ENCODE results near the gene PARP9. TPM values are rescaled to one million over a fixed set of nuclear protein-coding genes. Genes with fewer than 3 reads are reported as not detected.

The PARP9 gene
- total RNA-seq, 1 donor from 2014 or later: 90.4 TPM

DNA sequence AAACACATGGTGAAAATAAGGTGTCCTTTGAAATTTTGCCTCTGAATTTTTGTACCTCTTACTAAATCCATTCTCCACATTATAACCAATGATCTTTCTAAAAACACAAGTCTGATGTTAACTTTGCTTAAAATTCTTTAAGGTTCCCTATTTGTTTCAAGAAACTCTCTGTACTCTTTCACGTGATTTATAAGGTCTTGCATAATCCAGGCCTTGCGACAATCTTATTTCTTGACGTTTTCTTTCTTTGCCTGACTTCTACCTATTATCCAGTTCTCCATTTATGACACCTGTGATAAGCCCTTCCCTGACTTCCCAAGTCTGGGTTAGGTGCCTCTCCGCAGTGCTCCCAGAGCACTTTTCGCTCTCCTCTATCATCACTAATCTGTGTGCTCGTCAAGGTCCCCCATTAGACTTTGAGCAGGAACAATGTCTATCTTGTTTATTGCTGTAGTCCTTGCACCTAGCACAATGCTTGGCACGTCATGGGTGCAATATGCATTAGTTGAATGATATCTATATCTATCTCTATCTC is 25.1 kb downstream of the PARP9 start:
- intact Hi-C loops (cut with DNase I): no loop called here
- no peak for ATAC-seq
- H3K27me3 ChIP-seq (ENCODE audit: low read depth): no peaks in the 10 kb centered on the region
- DNase-seq: no peak
- no peak overlapping the region for H3K4me3 ChIP-seq
- H3K9me3 ChIP-seq: no peaks in the 10 kb centered on the region
- H3K36me3 ChIP-seq: peaks cover 95% of the 10 kb centered on the region
- peaks cover 5% of the 10 kb centered on the region for H3K4me1 ChIP-seq
- TF ChIP-seq, protein P1, sequence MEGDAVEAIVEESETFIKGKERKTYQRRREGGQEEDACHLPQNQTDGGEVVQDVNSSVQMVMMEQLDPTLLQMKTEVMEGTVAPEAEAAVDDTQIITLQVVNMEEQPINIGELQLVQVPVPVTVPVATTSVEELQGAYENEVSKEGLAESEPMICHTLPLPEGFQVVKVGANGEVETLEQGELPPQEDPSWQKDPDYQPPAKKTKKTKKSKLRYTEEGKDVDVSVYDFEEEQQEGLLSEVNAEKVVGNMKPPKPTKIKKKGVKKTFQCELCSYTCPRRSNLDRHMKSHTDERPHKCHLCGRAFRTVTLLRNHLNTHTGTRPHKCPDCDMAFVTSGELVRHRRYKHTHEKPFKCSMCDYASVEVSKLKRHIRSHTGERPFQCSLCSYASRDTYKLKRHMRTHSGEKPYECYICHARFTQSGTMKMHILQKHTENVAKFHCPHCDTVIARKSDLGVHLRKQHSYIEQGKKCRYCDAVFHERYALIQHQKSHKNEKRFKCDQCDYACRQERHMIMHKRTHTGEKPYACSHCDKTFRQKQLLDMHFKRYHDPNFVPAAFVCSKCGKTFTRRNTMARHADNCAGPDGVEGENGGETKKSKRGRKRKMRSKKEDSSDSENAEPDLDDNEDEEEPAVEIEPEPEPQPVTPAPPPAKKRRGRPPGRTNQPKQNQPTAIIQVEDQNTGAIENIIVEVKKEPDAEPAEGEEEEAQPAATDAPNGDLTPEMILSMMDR (IDR thresholded peaks at IDR 0.05): no peak
- H3K27ac ChIP-seq: no peak overlapping the region

DNA sequence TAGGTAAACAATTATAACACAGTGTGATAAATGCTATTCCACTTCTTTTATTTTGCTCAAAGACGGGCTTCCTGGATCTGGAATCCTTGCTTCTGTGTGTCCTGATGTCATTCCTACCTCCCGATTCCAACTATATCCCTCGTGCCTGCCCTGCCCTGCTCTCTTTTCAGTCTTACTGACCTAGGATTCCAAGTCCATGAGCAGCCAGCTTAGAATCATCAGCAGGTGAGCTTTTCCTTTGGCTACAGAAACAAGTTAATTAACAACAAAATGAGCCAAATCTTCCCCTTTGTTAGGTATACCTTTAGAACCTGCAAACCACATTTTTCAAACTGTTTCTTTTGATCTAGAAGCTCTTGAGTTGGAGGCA is 27.5 kb downstream of the PARP9 start:
- TF ChIP-seq, protein P1 (IDR thresholded peaks at IDR 0.05): no peak
- no peak for ATAC-seq
- intact Hi-C loops (cut with DNase I): no loop called here

GRCh38 chr3:122535964-122536631 is 28.0 kb downstream of the PARP9 start:
- Histone ChIP-seq H3K27ac (no peak overlapping the region), H3K4me1 (peaks cover 5% of the 10 kb centered on the region), H3K27me3 (ENCODE audit: low read depth) (no peaks in the 10 kb centered on the region), H3K4me3 (no peak overlapping the region), H3K9me3 (no peaks in the 10 kb centered on the region), H3K36me3 (peaks cover 98% of the 10 kb centered on the region)
- no peak for ATAC-seq
- TF ChIP-seq, protein P1 (IDR thresholded peaks at IDR 0.05): no peak
- intact Hi-C loops (cut with DNase I): no loop called here
- DNase-seq: no peak

More for the DNA sequence above, 27.5 kb downstream of the PARP9 start:
- Histone ChIP-seq H3K9me3 (no peaks in the 10 kb centered on the region), H3K4me1 (peaks cover 5% of the 10 kb centered on the region), H3K36me3 (peaks cover 98% of the 10 kb centered on the region), H3K27me3 (ENCODE audit: low read depth) (no peaks in the 10 kb centered on the region), H3K27ac (no peak overlapping the region), H3K4me3 (no peak overlapping the region)
- DNase-seq: no peak

DNA sequence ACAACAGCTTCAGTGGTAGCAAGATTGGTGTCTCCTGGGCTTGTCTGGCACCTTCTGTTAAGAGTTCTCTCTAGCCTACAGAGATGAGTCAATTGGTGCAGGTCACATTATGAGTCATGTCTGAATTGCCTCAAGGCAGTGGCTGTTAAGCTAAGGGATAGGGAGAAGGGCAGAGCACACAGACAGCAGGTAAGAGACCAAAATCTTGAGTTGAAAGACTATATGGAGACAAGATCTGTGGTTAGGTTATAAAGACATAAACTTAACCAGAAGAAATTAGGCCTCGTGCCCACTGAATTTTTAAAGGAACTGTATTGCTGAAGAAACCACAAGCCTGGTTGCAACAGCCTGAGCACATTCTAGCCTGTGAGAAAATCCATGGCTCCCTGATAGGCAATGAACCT is 30.2 kb downstream of the PARP9 start:
- ATAC-seq: peak in 1 of 2 donors; percentile 50
- intact Hi-C loops (cut with DNase I): no loop called here

GRCh38 chr3:122533480-122533879 is 30.6 kb downstream of the PARP9 start:
- Histone ChIP-seq H3K9me3 (no peaks in the 10 kb centered on the region), H3K27me3 (ENCODE audit: low read depth) (no peaks in the 10 kb centered on the region), H3K4me3 (no peak overlapping the region), H3K36me3 (peaks cover 95% of the 10 kb centered on the region), H3K27ac (no peak overlapping the region), H3K4me1 (peaks cover 5% of the 10 kb centered on the region)
- ATAC-seq (no peak), DNase-seq (no peak)
- intact Hi-C loops (cut with DNase I): no loop called here
- TF ChIP-seq, protein P1 (IDR thresholded peaks at IDR 0.05): no peak

More for the DNA sequence above, 30.2 kb downstream of the PARP9 start:
- Histone ChIP-seq H3K9me3 (no peaks in the 10 kb centered on the region), H3K27me3 (ENCODE audit: low read depth) (no peaks in the 10 kb centered on the region), H3K27ac (no peak overlapping the region), H3K4me1 (peaks cover 5% of the 10 kb centered on the region), H3K36me3 (peaks cover 94% of the 10 kb centered on the region), H3K4me3 (no peak overlapping the region)
- TF ChIP-seq, protein P1 (IDR thresholded peaks at IDR 0.05): no peak
- DNase-seq: no peak
